OCI-LY7 (cell line): ENCODE data around the gene RNF215. TPM values are rescaled to one million over a fixed set of nuclear protein-coding genes. Genes with fewer than 3 reads are reported as not detected.
A peak's percentile ranks its signal among the peaks of the same experiment; 100 is the strongest.

Source experiments
- BruUV-seq: library from RNA; stranded (reverse); fragments of 400-500 nt; replicated peaks from 2 replicates; lab custom pipeline; 2021; lab: Mats Ljungman, UMichigan
- CTCF ChIA-PET: fragments of 300-600 bp; sonication (Branson Sonifier 250); formaldehyde crosslinking; loops from one replicate; lab custom pipeline; 2022; ENCODE audit warnings: antibody characterized with exemption; ENCODE audit not compliant: unreplicated experiment; lab: Charles Lee
- POLR2A ChIA-PET: fragments of 300-600 bp; sonication (Branson Sonifier 250); formaldehyde crosslinking; loops from one replicate; lab custom pipeline; 2022; ENCODE audit warnings: antibody characterized with exemption; lab: Charles Lee
- DNase-seq: peaks from one replicate; pipeline ENCODE4 v3.0.0-alpha.2; 2015; ENCODE audit warnings: low spot score
- H2AFZ ChIP-seq: fragments of 200-600 bp; sonication (generic), shearing (Covaris generic); 2 replicates; pipeline ENCODE4 v1.6.1; 2014; ENCODE audit warnings: mild to moderate bottlenecking, antibody characterized with exemption, low read length, moderate library complexity
- H3K27ac ChIP-seq: fragments of 200-600 bp; sonication (generic); 2 replicates; pipeline ENCODE4 v1.5.1; 2014; ENCODE audit warnings: mixed run types, low read depth, mild to moderate bottlenecking, moderate library complexity, low read length, inconsistent platforms; ENCODE audit not compliant: poor library complexity, severe bottlenecking
- H3K36me3 ChIP-seq: fragments of 200-600 bp; sonication (generic); 2 replicates; pipeline ENCODE4 v1.6.1; 2014; ENCODE audit warnings: mild to moderate bottlenecking, antibody characterized with exemption, low read length, moderate library complexity, mixed read lengths; ENCODE audit not compliant: insufficient read depth
- H3K4me1 ChIP-seq: fragments of 200-600 bp; sonication (generic); 2 replicates; pipeline ENCODE4 v1.5.1; 2014; ENCODE audit warnings: mild to moderate bottlenecking, low read length; ENCODE audit not compliant: insufficient read depth, poor library complexity, severe bottlenecking
- H3K4me2 ChIP-seq: fragments of 200-600 bp; sonication (generic); 2 replicates; pipeline ENCODE4 v1.6.1; 2014; ENCODE audit warnings: mild to moderate bottlenecking, low read length
- H3K4me3 ChIP-seq: fragments of 200-600 bp; sonication (generic); 2 replicates; pipeline ENCODE4 v1.5.1; 2014; ENCODE audit warnings: mild to moderate bottlenecking, low read depth, low read length; ENCODE audit not compliant: poor library complexity, severe bottlenecking
- H3K79me2 ChIP-seq: fragments of 200-600 bp; sonication (generic); 2 replicates; pipeline ENCODE4 v1.6.1; 2016; ENCODE audit warnings: low read depth, mild to moderate bottlenecking, low read length, moderate library complexity, mixed read lengths; ENCODE audit not compliant: insufficient read depth
- H3K9me2 ChIP-seq: fragments of 200-600 bp; sonication (generic); 2 replicates; pipeline ENCODE4 v1.6.1; 2016; ENCODE audit warnings: mild to moderate bottlenecking, low read length, mixed read lengths; ENCODE audit not compliant: insufficient read depth
- H3K9me3 ChIP-seq: fragments of 200-600 bp; sonication (generic); 2 replicates; pipeline ENCODE4 v1.6.1; 2014; ENCODE audit warnings: mild to moderate bottlenecking, mixed run types, low read length, mixed read lengths
- H4K20me1 ChIP-seq: fragments of 200-600 bp; sonication (generic); 2 replicates; pipeline ENCODE4 v1.6.1; 2014; ENCODE audit warnings: mild to moderate bottlenecking, antibody characterized with exemption, low read length, moderate library complexity, mixed read lengths; ENCODE audit not compliant: insufficient read depth
- EZH2phosphoT487 ChIP-seq: fragments of 200-600 bp; sonication (generic); IDR thresholded peaks from 2 replicates; pipeline ENCODE4 v1.6.1; 2018; ENCODE audit warnings: low read depth, borderline replicate concordance, mild to moderate bottlenecking, mixed run types, antibody characterized with exemption, low read length, moderate library complexity, mixed read lengths
- intact Hi-C: fragments of 100-400 bp; cut with micrococcal nuclease; formaldehyde crosslinking; loops from one replicate; pipeline ENCODE4 v1.10.0; 2022; ENCODE audit not compliant: unreplicated experiment
- total RNA-seq, 2 experiments: library from RNA; depleted of rRNA in 1 of 2; stranded (reverse); fragments of >200 nt in 1 of 2; shearing (Covaris generic) in 1 of 2; gene quantifications; 2 replicates each; pipeline ENCODE4 v1.2.3, GENCODE V29; 2014 to 2022
- TF ChIP-seq, protein P1 (sequence below): fragments of 200-600 bp; sonication (generic); conservative IDR thresholded peaks from 2 replicates; pipeline ENCODE4 v1.5.1; 2014; ENCODE audit warnings: mild to moderate bottlenecking, antibody characterized with exemption, low read length, moderate library complexity, mixed read lengths

Gene RNF215
- total RNA-seq, 2 experiments from 2014 or later = 8.0 to 13.8 TPM

DNA sequence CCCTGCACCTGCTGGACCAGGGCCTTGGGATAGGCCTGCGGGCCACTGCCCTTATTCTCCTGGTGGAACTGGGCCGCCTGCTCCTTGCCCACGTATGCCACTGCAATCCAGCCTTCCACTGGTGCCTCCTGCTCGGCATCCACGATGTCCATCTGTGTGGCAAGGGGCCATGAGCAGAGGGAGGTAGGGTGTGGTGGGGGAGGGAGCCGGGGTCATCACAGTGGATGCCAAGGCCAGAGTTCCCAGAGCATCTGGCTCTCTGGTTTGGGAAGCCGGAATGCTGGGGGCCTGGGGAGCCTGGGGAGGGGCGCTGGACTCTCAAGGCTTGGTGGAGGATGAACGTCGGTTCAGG is 627 bp downstream of the RNF215 start:
- Histone ChIP-seq H3K36me3 (no peaks in the 10 kb centered on the region; the same call in 1 of the 2 replicates), H3K79me2 (no peaks in the 10 kb centered on the region), H2AFZ (no peak overlapping the region), H3K4me3 (peak overlapping the region; percentile 66), H3K27ac (no peak overlapping the region), H3K4me1 (peaks cover 17% of the 10 kb centered on the region), H3K9me2 (no peaks in the 10 kb centered on the region), H3K4me2 (peak overlapping the region; percentile 65), H4K20me1 (no peaks in the 10 kb centered on the region), H3K9me3 (peaks cover 6% of the 10 kb centered on the region; the same call in 1 of the 2 replicates)
- BruUV-seq = no TSS peak
- no peak for DNase-seq
- TF ChIP-seq EZH2phosphoT487 = no peak
- TF ChIP-seq, protein P1, sequence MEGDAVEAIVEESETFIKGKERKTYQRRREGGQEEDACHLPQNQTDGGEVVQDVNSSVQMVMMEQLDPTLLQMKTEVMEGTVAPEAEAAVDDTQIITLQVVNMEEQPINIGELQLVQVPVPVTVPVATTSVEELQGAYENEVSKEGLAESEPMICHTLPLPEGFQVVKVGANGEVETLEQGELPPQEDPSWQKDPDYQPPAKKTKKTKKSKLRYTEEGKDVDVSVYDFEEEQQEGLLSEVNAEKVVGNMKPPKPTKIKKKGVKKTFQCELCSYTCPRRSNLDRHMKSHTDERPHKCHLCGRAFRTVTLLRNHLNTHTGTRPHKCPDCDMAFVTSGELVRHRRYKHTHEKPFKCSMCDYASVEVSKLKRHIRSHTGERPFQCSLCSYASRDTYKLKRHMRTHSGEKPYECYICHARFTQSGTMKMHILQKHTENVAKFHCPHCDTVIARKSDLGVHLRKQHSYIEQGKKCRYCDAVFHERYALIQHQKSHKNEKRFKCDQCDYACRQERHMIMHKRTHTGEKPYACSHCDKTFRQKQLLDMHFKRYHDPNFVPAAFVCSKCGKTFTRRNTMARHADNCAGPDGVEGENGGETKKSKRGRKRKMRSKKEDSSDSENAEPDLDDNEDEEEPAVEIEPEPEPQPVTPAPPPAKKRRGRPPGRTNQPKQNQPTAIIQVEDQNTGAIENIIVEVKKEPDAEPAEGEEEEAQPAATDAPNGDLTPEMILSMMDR = no peak
- ChIA-PET POLR2A (interaction anchor here (0.8 kb wide), 1 partner anchor 35 kb away, joined by 3 read pairs; no protein-coding TSS in a partner anchor), CTCF (interaction anchor here (0.6 to 1.2 kb wide), 3 partner anchors 51 to 99 kb away, joined by 3 to 9 read pairs (median 3); no protein-coding TSS in a partner anchor)
- intact Hi-C loops = loop anchor here (2.0 to 5.0 kb wide), 2 partner anchors 60 to 274 kb away; partner anchors contain the start of gene TBC1D10A

DNA sequence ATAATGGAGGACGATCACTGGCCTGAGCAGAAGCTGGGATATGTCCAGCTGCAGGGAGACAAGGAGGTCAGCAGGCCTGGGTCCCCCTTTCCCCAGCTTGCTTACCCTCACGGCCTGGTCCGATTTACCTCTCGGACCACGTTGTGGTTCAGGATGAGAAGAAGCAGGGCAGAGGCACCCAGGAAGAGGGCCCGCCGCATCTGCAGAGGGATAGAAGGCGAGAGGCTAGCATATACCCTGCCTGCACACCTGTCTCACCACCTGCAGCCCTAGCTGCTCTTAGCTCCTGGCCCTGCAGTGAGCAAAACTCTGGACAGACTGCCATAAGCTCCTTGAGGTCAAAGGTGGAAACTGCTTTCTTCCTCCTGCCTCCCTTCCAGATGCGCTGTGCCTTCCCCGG is 1.3 kb downstream of the RNF215 start:
- Histone ChIP-seq H3K4me3 (no peak overlapping the region), H3K36me3 (no peaks in the 10 kb centered on the region; the same call in 1 of the 2 replicates), H3K27ac (no peak overlapping the region), H3K4me1 (peaks cover 10% of the 10 kb centered on the region), H2AFZ (no peak overlapping the region), H3K4me2 (no peak overlapping the region), H3K9me3 (peaks cover 6% of the 10 kb centered on the region; the same call in 1 of the 2 replicates), H3K79me2 (no peaks in the 10 kb centered on the region), H4K20me1 (no peaks in the 10 kb centered on the region), H3K9me2 (no peaks in the 10 kb centered on the region)
- BruUV-seq = no TSS peak
- POLR2A ChIA-PET = interaction anchor here (0.8 kb wide), 1 partner anchor 36 kb away, joined by 3 read pairs; no protein-coding TSS in a partner anchor
- DNase-seq = no peak
- TF ChIP-seq, protein P1 = no peak
- no peak for TF ChIP-seq EZH2phosphoT487
- intact Hi-C loops = loop anchor here (2.0 to 5.0 kb wide), 2 partner anchors 59 to 274 kb away; partner anchors contain the start of gene TBC1D10A
- CTCF ChIA-PET = interaction anchor here (0.9 kb wide), 1 partner anchor 98 kb away, joined by 7 read pairs; no protein-coding TSS in a partner anchor

DNA sequence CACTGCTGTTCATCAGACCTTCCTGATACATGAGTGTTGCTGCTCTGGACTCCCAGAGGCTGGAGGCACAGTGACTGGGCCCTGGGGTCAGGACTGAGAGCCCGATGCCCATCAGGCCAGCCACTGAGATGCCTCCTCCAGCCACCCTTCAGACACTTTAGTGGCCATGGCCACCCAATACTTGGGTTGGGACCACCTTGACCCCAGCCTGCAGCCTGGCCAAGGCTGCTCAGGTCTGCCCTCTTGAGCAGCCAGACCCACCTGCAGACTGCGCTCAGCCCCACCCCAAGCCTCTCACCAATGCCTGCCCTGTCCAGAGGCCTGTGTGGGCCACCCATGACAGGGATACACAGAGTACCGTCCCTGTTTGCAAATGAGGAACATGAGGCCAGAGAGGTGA is 4.2 kb downstream of the RNF215 start:
- Histone ChIP-seq H3K4me2 (no peak overlapping the region), H3K79me2 (no peaks in the 10 kb centered on the region), H3K36me3 (no peaks in the 10 kb centered on the region), H3K4me1 (peaks cover 13% of the 10 kb centered on the region), H3K4me3 (no peak overlapping the region), H3K9me2 (no peaks in the 10 kb centered on the region), H3K27ac (no peak overlapping the region), H2AFZ (no peak overlapping the region), H3K9me3 (no peaks in the 10 kb centered on the region), H4K20me1 (no peaks in the 10 kb centered on the region)
- TF ChIP-seq, protein P1 = 0 out of 2 replicates have a peak, but pooled peaks have one; percentile 17
- TF ChIP-seq EZH2phosphoT487 = no peak
- BruUV-seq = no TSS peak
- intact Hi-C loops = no loop called here
- POLR2A ChIA-PET = interaction anchor here (0.6 kb wide), 1 partner anchor 31 kb away, joined by 3 read pairs; no protein-coding TSS in a partner anchor
- CTCF ChIA-PET = no interaction called here
- no peak for DNase-seq
